ENCODE measurements around the gene CDAN1.

The CDAN1 gene

DNA sequence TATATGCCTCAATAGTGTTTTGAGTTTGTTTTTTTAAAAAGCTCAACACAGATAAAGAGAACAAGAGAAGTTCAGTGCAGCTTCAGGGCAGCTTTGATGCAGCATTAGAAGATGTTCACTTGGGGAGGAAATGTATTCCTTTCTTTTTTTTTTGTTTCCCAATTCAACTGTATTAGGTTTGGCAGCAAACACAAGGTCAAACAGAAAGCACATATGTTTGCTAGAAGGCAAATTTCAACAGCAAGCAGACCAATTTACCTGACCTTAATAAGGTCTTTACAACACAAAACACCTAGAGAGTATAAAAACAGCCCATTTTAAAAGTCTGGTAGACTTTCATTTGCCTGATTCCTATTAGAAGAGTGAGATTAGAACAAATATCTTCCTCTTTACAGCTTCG, 7.3 kb upstream of the CDAN1 start:
- TF ChIP-seq, protein P1, sequence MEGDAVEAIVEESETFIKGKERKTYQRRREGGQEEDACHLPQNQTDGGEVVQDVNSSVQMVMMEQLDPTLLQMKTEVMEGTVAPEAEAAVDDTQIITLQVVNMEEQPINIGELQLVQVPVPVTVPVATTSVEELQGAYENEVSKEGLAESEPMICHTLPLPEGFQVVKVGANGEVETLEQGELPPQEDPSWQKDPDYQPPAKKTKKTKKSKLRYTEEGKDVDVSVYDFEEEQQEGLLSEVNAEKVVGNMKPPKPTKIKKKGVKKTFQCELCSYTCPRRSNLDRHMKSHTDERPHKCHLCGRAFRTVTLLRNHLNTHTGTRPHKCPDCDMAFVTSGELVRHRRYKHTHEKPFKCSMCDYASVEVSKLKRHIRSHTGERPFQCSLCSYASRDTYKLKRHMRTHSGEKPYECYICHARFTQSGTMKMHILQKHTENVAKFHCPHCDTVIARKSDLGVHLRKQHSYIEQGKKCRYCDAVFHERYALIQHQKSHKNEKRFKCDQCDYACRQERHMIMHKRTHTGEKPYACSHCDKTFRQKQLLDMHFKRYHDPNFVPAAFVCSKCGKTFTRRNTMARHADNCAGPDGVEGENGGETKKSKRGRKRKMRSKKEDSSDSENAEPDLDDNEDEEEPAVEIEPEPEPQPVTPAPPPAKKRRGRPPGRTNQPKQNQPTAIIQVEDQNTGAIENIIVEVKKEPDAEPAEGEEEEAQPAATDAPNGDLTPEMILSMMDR (conservative IDR thresholded peaks at IDR 0.05; ENCODE audit: low read length) = no peak
- no peak for TF ChIP-seq EZH2phosphoT487 (IDR thresholded peaks at IDR 0.05; ENCODE audit: borderline replicate concordance)
- Histone ChIP-seq H3K4me1 (ENCODE audit: insufficient read depth, low read length, poor library complexity, severe bottlenecking) (no peaks in the 10 kb centered on the region), H3K4me3 (ENCODE audit: low read length, poor library complexity, severe bottlenecking) (no peak overlapping the region), H3F3A (ENCODE audit: low read depth) (no peaks in the 10 kb centered on the region), H3K79me2 (ENCODE audit: insufficient read depth, low read length) (no peaks in the 10 kb centered on the region), H3K27me3 (ENCODE audit: insufficient read depth, low read length, poor library complexity, severe bottlenecking) (no peaks in the 10 kb centered on the region), H2AFZ (ENCODE audit: low read length) (no peak overlapping the region), H3K9me3 (ENCODE audit: insufficient read depth, low read depth, low read length) (no peaks in the 10 kb centered on the region), H4K20me1 (ENCODE audit: insufficient read depth, low read length, poor library complexity, severe bottlenecking) (no peaks in the 10 kb centered on the region), H3K9ac (ENCODE audit: low read depth, low read length, poor library complexity, severe bottlenecking) (no peak overlapping the region), H3K9me2 (replicated peaks; ENCODE audit: low read depth, low read length) (no peaks in the 10 kb centered on the region), H3K4me2 (ENCODE audit: low read depth, low read length, poor library complexity, severe bottlenecking) (no peak overlapping the region), H3K36me3 (ENCODE audit: insufficient read depth, low read length) (peaks cover 13% of the 10 kb centered on the region; the same call in 1 of the 2 replicates)

DNA sequence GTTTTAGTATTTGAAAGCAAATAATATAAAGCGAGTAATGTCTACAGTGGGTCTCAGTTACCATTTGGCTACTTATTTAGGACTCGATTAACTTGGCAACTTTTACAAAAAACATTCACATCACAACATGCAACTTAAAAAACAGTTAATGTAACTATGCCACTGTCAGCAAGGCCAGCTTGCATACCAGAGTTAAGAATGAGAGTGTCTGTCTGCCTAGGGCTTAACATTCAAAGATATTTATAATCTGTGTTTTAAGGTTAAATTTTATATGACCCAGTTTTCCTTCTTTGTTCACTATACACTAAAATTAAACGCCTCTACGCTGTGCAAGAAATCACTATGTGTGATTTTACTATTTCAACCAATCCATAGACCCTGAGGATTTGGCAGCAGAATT, 5.2 kb upstream of the CDAN1 start:
- Histone ChIP-seq H3K27me3 (ENCODE audit: insufficient read depth, low read length, poor library complexity, severe bottlenecking) (no peaks in the 10 kb centered on the region), H3K9me3 (ENCODE audit: insufficient read depth, low read depth, low read length) (no peaks in the 10 kb centered on the region), H3K79me2 (ENCODE audit: insufficient read depth, low read length) (0 out of 2 replicates have a peak, but pooled peaks cover 7% of the 10 kb centered on the region), H4K20me1 (ENCODE audit: insufficient read depth, low read length, poor library complexity, severe bottlenecking) (no peaks in the 10 kb centered on the region), H3K36me3 (ENCODE audit: insufficient read depth, low read length) (peaks cover 13% of the 10 kb centered on the region; the same call in 1 of the 2 replicates), H3F3A (ENCODE audit: low read depth) (no peaks in the 10 kb centered on the region), H3K9me2 (replicated peaks; ENCODE audit: low read depth, low read length) (no peaks in the 10 kb centered on the region), H3K4me3 (ENCODE audit: low read length, poor library complexity, severe bottlenecking) (no peak overlapping the region), H3K4me1 (ENCODE audit: insufficient read depth, low read length, poor library complexity, severe bottlenecking) (peaks cover 5% of the 10 kb centered on the region), H3K4me2 (ENCODE audit: low read depth, low read length, poor library complexity, severe bottlenecking) (no peak overlapping the region), H3K9ac (ENCODE audit: low read depth, low read length, poor library complexity, severe bottlenecking) (no peak overlapping the region), H2AFZ (ENCODE audit: low read length) (no peak overlapping the region)
- no peak for TF ChIP-seq EZH2phosphoT487 (IDR thresholded peaks at IDR 0.05; ENCODE audit: borderline replicate concordance)
- TF ChIP-seq, protein P1 (conservative IDR thresholded peaks at IDR 0.05; ENCODE audit: low read length) = no peak

DNA sequence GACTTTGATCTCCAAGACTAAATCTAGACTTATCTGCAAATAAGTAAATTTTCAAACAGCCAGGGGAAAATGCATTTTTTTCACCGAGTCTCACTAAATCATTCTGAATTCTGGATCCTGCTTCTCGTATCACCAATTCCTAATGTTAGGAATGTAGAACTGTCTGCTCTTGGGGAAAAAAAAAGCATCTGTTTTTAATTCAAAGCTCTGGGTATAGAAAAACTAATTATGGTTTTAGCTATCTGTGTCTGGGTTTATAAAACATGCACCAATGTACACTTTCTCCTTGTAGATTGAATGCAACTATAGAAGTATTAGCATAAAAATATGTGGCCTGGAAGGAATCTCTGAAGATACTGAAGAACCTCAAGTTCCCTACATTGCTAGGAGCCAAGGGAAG, 4.8 kb upstream of the CDAN1 start:
- Histone ChIP-seq H3K4me3 (ENCODE audit: low read length, poor library complexity, severe bottlenecking) (no peak overlapping the region), H3K27me3 (ENCODE audit: insufficient read depth, low read length, poor library complexity, severe bottlenecking) (no peaks in the 10 kb centered on the region), H3K4me1 (ENCODE audit: insufficient read depth, low read length, poor library complexity, severe bottlenecking) (peaks cover 6% of the 10 kb centered on the region), H3K9me2 (replicated peaks; ENCODE audit: low read depth, low read length) (no peaks in the 10 kb centered on the region), H2AFZ (ENCODE audit: low read length) (no peak overlapping the region), H3F3A (ENCODE audit: low read depth) (no peaks in the 10 kb centered on the region), H4K20me1 (ENCODE audit: insufficient read depth, low read length, poor library complexity, severe bottlenecking) (no peaks in the 10 kb centered on the region), H3K9me3 (ENCODE audit: insufficient read depth, low read depth, low read length) (no peaks in the 10 kb centered on the region), H3K36me3 (ENCODE audit: insufficient read depth, low read length) (peaks cover 13% of the 10 kb centered on the region; the same call in 1 of the 2 replicates), H3K9ac (ENCODE audit: low read depth, low read length, poor library complexity, severe bottlenecking) (no peak overlapping the region), H3K79me2 (ENCODE audit: insufficient read depth, low read length) (peaks cover 9% of the 10 kb centered on the region), H3K4me2 (ENCODE audit: low read depth, low read length, poor library complexity, severe bottlenecking) (no peak overlapping the region)
- TF ChIP-seq, protein P1 (conservative IDR thresholded peaks at IDR 0.05; ENCODE audit: low read length) = no peak
- no peak for TF ChIP-seq EZH2phosphoT487 (IDR thresholded peaks at IDR 0.05; ENCODE audit: borderline replicate concordance)
